GM12874 (cell line): ENCODE results near the gene PDGFD.

Source experiments
- CTCF ChIP-seq: IDR thresholded peaks from 2 replicates; pipeline ENCODE4 v1.5.1; 2011; ENCODE audit warnings: low read depth, mild to moderate bottlenecking, control low read depth, low read length, moderate library complexity; ENCODE audit not compliant: insufficient read depth

PDGFD gene

DNA sequence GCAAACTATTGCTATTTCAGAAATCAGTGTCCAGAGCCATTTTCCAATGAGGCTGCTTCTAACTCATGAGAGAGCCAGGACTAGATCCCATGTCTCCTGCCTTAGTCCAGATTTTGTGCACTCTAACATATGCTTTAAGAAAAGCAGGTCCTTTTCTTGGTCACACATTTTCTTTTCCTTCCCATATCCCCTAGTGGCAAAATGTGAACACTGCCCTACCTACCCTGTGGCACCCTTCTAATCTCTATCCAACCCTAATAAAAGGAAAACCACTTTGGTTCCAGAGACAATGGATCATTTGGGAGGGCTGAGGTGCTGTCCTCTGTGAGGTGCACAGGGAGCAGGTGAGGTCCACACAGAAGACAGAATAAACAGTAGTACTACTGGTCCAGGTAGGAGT is 199.6 kb downstream of the PDGFD start:
- no peak for TF ChIP-seq CTCF

DNA sequence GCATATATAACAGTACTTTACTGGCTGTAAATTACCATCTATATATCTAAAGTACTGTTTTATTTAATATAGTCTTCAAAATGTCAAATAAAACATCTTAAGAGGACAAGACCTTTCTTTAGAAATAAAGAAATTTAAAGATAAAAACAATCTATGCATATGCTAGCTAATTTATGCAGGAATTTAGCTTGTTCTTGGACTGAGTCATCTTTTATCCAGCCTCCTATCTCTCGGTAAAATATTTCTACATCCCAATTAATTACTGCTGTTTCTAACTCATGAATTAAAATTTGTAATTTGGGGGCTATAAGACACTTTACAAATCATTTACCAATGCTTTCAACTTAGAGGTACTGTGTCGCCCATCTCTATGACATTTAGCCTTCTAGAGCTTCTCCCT is 200.3 kb downstream of the PDGFD start:
- no peak for TF ChIP-seq CTCF

DNA sequence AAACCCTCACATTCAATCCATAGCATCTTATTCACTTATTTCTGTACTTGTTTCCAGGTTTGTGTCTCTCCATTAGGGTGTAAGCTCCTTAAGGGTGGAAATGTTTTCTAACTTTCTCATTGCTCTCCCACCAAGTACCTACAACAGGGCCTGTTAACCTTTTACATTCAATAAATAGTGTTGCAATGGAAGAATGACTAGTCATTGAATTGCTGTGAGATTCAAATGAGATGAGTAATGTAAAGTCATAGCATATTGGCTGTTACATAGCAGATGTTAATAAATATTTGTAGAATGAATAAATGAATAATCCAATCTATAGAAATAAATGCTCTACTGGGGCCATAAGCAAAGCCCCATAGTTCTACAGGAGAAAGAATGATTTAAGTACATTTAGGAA is 202.9 kb downstream of the PDGFD start:
- no peak for TF ChIP-seq CTCF

DNA sequence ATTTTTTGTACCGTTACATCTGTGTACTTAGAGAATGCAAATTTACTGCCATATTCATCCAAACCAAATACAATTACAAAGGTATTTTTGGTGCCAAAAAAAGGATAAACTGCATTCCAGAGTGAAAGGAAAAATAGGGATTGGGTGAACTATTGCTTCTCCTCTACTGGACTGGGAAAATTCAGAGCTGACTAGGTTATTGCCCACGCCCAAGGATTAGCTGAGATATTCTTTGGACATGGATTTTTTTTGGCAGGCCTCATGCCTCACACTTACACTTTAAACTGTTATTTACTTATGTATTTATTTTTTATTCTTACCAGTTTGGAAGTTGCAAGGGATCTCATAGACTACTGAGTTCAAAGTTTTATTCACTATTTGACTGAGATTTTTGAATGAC is 203.8 kb downstream of the PDGFD start:
- TF ChIP-seq CTCF: no peak

DNA sequence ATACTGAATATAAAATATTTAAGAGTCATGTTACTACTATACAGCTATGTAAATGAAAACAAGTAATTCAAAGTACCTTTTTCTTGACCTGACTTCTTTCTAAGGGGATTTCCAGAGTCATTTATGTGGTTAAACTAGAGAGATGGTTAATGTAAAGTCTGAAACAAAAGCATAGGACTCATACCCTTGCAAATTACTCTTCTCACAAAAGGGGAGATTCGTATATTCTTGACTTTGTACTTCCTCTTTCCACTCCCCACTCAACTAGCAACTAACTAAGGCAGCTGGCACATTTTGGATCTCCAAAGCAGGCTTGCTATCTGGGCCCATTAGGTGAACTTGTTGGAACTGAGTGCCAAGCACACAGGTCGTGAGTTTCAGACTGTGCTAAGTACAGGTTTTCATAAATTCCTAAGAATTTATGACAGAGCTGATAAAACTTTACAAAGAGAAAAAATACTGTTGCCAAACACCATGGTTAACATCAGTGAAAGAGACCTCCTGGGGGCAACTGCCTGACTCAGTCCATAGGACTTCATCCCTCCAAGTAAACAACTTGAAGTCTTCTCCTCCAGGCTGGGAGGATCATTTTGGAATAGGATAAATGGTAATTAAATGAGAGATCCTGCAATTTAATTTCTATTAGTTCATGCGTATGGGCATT is 204.5 kb downstream of the PDGFD start:
- no peak for TF ChIP-seq CTCF

GRCh38 chr11:103958475-103959215 is 205.3 kb downstream of the PDGFD start:
- TF ChIP-seq CTCF: no peak

- TF ChIP-seq CTCF: no peak
Observed at GRCh38 chr11:103953797-103954486, 210.0 kb downstream of the PDGFD start.
